Esophagus squamous epithelium (tissue), 5 donors: ENCODE results near the gene MAML3. TPM values are rescaled to one million over a fixed set of nuclear protein-coding genes. Genes with fewer than 3 reads are reported as not detected.

ENCODE experiments used
- DNase-seq: peaks from one replicate; lab custom pipeline; 2025; lab: John Stamatoyannopoulos, UW
- H3K27ac ChIP-seq, 4 donors: fragments of 200-600 bp; sonication (generic); one replicate each; pipeline ENCODE4 v1.5.1; 2016 to 2019; ENCODE audit warnings: mild to moderate bottlenecking in 1 of 4
- H3K27me3 ChIP-seq, 4 donors: fragments of 200-600 bp; sonication (generic); 1 replicate in 3 of 4; 2 replicates in 1 of 4; pipeline versions ENCODE4 v1.5.1 to v1.6.0; 2017 to 2021; ENCODE audit warnings: antibody characterized with exemption in 1 of 4
- H3K36me3 ChIP-seq, 3 donors: fragments of 200-600 bp; sonication (generic); one replicate each; pipeline ENCODE4 v1.5.1; 2016 to 2019
- H3K4me1 ChIP-seq, 3 donors: fragments of 200-600 bp; sonication (generic); one replicate each; pipeline ENCODE4 v1.5.1; 2017 to 2019
- H3K4me3 ChIP-seq, 4 donors: fragments of 200-600 bp; sonication (generic); 1 replicate in 3 of 4; 2 replicates in 1 of 4; pipeline ENCODE4 v1.5.1; 2016 to 2019; ENCODE audit warnings: mild to moderate bottlenecking in 2 of 4, moderate library complexity in 1 of 4
- H3K9me3 ChIP-seq, 3 donors: fragments of 200-600 bp; sonication (generic); one replicate each; pipeline ENCODE4 v1.5.1; 2016 to 2019
- POLR2A ChIP-seq, 4 donors: fragments of 450-650 bp; IDR thresholded peaks; one replicate each; pipeline ENCODE4 v1.6.1; 2017; ENCODE audit warnings: antibody characterized with exemption in 4 of 4, mild to moderate bottlenecking in 4 of 4, moderate library complexity in 3 of 4
- WGBS, 2 donors: methylation state at CpG; one replicate each; pipeline ENCODE4 v1.1.5; 2018; 5-methylcytosine and 5-hydroxymethylcytosine counted together
- intact Hi-C: fragments of 100-400 bp; cut with DNase I; formaldehyde crosslinking; loops from one replicate; pipeline ENCODE4 v1.15.0; 2022
- total RNA-seq, 4 donors: library from RNA; depleted of rRNA; stranded (reverse); fragments of >200 nt; gene quantifications; one replicate each; pipeline ENCODE4 v1.1.0, GENCODE V29; 2016
- TF ChIP-seq, protein P1 (sequence below), 6 experiments: fragments of 450-650 bp in 4 of 6; fragments of 200-600 bp in 2 of 6; sonication (generic) in 2 of 6; IDR thresholded peaks; one replicate each; pipeline ENCODE4 v1.5.1; 2016 to 2019; ENCODE audit warnings: antibody characterized with exemption in 6 of 6, mild to moderate bottlenecking in 4 of 6, moderate library complexity in 4 of 6
- donor health status: DM: yes; HTN: yes; CAD: no.

MAML3 gene
- total RNA-seq, 4 donors from 2014 or later = 6.9 to 14.2 (median 8.9) TPM

DNA sequence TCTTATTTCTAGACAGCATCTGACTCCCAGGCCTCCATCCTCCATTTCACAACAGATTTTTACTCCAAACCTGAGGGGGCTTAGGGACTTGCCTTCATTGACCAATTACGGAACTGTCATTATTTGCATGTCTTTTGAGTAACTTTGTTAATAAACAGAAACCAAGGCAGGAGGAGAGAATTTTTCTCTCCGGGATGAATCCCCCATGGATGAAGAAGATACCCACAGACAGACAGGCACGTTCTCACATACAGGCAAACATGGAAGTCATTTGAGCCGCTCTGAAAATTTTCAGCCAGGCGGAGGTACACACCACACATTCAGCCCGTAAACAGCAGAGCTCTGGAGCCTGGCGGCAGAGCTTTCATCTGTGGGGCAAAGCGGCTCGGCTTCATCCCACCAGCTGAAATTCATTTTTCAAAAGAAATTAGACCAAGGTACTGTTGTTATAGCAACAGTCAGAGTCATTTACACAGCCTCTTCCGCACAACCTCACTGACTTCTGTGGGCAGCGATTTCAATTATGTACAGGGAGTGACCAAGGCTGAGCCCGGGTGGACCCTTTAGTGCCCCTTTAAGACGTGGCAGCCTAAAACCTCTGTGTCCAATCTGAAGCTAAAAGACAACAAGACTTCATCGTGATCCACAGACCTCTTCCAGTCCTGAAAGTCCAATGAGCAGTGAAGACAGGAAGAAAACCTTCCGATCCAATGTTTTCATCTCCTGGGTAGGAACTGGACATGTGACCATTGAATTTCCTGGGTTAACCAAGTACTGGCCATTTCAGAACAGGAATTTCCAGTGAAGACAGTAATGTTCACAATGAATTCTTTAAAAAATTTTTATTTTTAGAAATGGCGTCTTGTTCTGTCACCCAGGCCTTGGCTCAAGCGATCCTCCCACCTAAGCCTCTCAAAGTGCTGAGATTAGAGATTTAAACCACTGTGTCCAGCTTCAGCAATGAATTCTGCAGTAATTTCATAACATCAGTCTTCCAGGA, 251.4 kb downstream of the MAML3 start:
- H3K9me3 ChIP-seq = no peaks in the 10 kb centered on the region
- peaks cover 8 to 41% (median 13%) of the 10 kb centered on the region in 3 donors for H3K4me1 ChIP-seq
- WGBS, 2 donors = 83 to 90% methylated on average over 15 to 17 of the region's 17 CpGs
- H3K36me3 ChIP-seq = no peaks in the 10 kb centered on the region
- intact Hi-C loops = no loop called here
- H3K27me3 ChIP-seq = no peaks in the 10 kb centered on the region
- TF ChIP-seq, protein P1, sequence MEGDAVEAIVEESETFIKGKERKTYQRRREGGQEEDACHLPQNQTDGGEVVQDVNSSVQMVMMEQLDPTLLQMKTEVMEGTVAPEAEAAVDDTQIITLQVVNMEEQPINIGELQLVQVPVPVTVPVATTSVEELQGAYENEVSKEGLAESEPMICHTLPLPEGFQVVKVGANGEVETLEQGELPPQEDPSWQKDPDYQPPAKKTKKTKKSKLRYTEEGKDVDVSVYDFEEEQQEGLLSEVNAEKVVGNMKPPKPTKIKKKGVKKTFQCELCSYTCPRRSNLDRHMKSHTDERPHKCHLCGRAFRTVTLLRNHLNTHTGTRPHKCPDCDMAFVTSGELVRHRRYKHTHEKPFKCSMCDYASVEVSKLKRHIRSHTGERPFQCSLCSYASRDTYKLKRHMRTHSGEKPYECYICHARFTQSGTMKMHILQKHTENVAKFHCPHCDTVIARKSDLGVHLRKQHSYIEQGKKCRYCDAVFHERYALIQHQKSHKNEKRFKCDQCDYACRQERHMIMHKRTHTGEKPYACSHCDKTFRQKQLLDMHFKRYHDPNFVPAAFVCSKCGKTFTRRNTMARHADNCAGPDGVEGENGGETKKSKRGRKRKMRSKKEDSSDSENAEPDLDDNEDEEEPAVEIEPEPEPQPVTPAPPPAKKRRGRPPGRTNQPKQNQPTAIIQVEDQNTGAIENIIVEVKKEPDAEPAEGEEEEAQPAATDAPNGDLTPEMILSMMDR (IDR thresholded peaks at IDR 0.05) = no peak
- TF ChIP-seq POLR2A (IDR thresholded peaks at IDR 0.05) = no peak
- peak overlapping the region in 3 of 4 donors; percentile 31 to 74 (median 69) for H3K27ac ChIP-seq
- peak overlapping the region in 2 of 4 donors; percentile 13 to 38 for H3K4me3 ChIP-seq
- DNase-seq = no peak

DNA sequence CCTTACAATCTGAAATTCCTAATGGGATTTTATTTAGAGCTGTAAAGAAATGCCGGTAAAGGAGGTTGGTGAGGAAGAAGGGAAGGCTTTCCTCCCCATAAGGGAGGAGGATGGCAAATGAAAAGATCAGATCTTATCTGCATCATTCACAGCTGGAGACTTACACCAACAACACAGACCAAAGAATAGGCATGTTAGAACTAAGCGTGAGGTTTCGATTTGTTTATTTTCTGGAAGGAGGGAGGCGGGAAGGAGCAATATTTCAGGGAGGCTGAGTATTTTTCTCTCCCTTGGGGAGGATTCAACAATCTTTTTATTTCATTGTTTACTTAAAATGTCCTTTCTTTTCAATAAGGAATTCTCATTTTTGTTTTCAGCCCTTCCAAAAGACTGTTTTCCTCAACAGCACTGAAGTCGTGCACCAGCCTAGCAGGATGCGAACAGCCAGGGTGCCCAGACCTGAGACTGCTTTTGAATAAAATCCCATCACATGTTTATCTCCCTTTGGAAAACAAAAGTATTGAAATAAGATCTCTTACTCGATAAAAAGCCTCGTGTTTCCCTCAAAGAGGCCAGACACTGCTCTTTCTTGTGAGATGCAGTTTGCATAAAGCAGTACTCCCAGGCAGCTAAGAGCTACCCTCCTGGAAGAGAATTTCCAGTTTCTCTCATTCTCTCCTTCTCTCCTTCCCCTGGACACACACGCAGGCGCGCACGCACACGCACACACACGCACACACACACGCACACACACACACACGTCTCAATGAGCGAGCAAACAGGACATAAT, 252.3 kb downstream of the MAML3 start:
- Histone ChIP-seq H3K36me3 (no peaks in the 10 kb centered on the region), H3K27ac (peak overlapping the region; percentile 31 to 74 (median 60)), H3K27me3 (no peaks in the 10 kb centered on the region), H3K4me1 (peaks cover 6 to 32% (median 13%) of the 10 kb centered on the region in 3 donors), H3K9me3 (no peaks in the 10 kb centered on the region), H3K4me3 (peak overlapping the region in 3 of 4 donors; percentile 5 to 38 (median 13))
- intact Hi-C loops = no loop called here
- no peak for DNase-seq
- no peak for TF ChIP-seq POLR2A (IDR thresholded peaks at IDR 0.05)
- TF ChIP-seq, protein P1 (IDR thresholded peaks at IDR 0.05) = no peak
- WGBS, 2 donors = 16 to 34% methylated on average over 17 of the region's 17 CpGs

DNA sequence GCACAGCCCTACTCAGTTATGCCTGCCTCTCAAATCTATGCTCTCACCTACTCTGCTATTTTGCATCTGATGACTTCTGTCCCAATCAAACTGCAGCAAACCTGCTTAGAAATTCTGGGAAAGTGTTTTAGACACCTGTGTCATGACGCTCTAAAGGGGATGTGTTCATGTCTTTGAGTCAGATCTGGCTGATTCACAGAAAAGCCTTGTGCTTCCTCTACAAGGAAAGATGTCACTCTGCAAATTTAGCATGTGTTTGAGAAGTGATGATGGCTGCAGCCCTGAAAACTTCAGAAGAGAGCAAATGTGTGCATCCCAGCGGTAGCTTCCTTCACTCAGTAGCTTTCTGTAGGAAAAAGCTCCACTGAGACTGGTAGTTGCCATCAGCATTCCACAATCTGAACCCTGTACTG, 253.0 kb downstream of the MAML3 start:
- Histone ChIP-seq H3K36me3 (no peaks in the 10 kb centered on the region), H3K27ac (peak overlapping the region; percentile 31 to 74 (median 60)), H3K27me3 (no peaks in the 10 kb centered on the region), H3K9me3 (no peaks in the 10 kb centered on the region), H3K4me1 (peaks cover 6 to 27% (median 13%) of the 10 kb centered on the region in 3 donors), H3K4me3 (no peak overlapping the region)
- no peak for DNase-seq
- WGBS, 2 donors = 51 to 64% methylated on average over 2 of the region's 2 CpGs
- intact Hi-C loops = no loop called here
- TF ChIP-seq POLR2A (IDR thresholded peaks at IDR 0.05) = no peak
- TF ChIP-seq, protein P1 (IDR thresholded peaks at IDR 0.05) = no peak

DNA sequence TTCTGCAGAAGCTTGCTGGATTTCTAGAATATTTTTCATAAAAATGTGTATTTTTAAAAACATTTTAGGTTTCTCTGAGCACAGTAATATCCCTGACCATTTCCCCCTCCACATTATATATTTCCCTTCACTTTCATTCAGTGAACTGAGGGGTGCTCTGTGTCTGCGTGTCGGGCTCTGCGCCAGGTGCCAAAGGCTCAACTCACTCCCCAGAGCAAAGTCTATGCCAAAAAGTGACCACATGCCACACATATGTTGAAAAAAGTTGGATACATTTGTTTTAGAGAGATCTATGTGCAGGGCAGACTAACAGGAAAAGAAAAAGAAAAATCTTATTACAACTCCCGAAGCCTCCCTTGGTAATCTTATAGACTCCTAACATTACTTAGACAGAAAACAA, 254.6 kb downstream of the MAML3 start:
- intact Hi-C loops = no loop called here
- Histone ChIP-seq H3K27me3 (no peaks in the 10 kb centered on the region), H3K27ac (no peak overlapping the region), H3K4me3 (no peak overlapping the region), H3K9me3 (no peaks in the 10 kb centered on the region), H3K36me3 (no peaks in the 10 kb centered on the region), H3K4me1 (peaks cover 6 to 27% (median 13%) of the 10 kb centered on the region in 3 donors)
- TF ChIP-seq POLR2A (IDR thresholded peaks at IDR 0.05) = no peak
- WGBS, 2 donors = 82 to 96% methylated on average over 4 of the region's 4 CpGs
- DNase-seq = no peak

DNA sequence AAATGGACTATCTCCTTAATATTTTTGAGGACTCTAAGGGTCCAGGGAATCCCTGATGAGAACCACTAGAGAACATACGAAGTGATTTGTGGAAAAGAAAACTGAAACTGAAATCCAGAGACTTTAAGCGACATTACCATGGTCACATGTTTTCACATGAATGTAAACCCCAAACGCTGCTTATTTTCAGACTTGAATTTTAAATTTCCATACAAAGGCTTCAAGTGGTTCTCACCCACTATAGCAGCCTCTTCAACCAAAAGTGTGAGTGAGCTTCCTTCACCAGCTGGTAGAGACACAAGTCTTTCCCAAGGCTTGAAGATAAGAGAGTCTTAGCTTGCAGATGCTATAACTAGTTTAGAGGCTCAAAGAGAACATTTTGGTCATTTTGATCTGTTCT, 255.7 kb downstream of the MAML3 start:
- no peaks in the 10 kb centered on the region for H3K36me3 ChIP-seq
- H3K4me3 ChIP-seq = peak overlapping the region in 1 of 4 donors; percentile 19
- DNase-seq = no peak
- H3K27me3 ChIP-seq = no peaks in the 10 kb centered on the region
- no peaks in the 10 kb centered on the region for H3K9me3 ChIP-seq
- intact Hi-C loops = no loop called here
- TF ChIP-seq, protein P1 (IDR thresholded peaks at IDR 0.05) = no peak
- TF ChIP-seq POLR2A (IDR thresholded peaks at IDR 0.05) = no peak
- no peak overlapping the region for H3K27ac ChIP-seq
- H3K4me1 ChIP-seq = peaks cover 6 to 29% (median 13%) of the 10 kb centered on the region in 3 donors
- WGBS, 2 donors = 34 to 54% methylated on average over 3 of the region's 3 CpGs
